Naive B cell (primary cell): ENCODE data around the gene COIL. TPM values are rescaled to one million over a fixed set of nuclear protein-coding genes. Genes with fewer than 3 reads are reported as not detected.

Experiments
- ATAC-seq, 2 donors: fragments of 150-1000 bp; cut with Tn5 transposase; 2 replicates each; pipeline ENCODE4 v1.10.0; 2021; ENCODE audit warnings: low read depth in 2 of 2, mild to moderate bottlenecking in 2 of 2, moderate library complexity in 2 of 2
- DNase-seq: peaks from one replicate; pipeline ENCODE4 v3.0.0; 2022
- H3K27ac Mint-ChIP-seq, 6 donors: one replicate each; pipeline ENCODE4 v1.8.0; 2020 to 2022; ENCODE audit warnings: mild to moderate bottlenecking in 6 of 6, mixed read lengths in 6 of 6, moderate library complexity in 5 of 6, inconsistent platforms in 2 of 6
- H3K27me3 Mint-ChIP-seq, 3 donors: one replicate each; pipeline ENCODE4 v1.8.0; 2021 to 2022; ENCODE audit warnings: mixed read lengths in 3 of 3, mild to moderate bottlenecking in 1 of 3
- H3K36me3 Mint-ChIP-seq, 2 donors: one replicate each; pipeline ENCODE4 v1.8.0; 2020 to 2022; ENCODE audit warnings: mixed read lengths in 2 of 2, inconsistent platforms in 1 of 2, mild to moderate bottlenecking in 1 of 2
- H3K4me1 Mint-ChIP-seq, 3 donors: one replicate each; pipeline ENCODE4 v1.8.0; 2020 to 2022; ENCODE audit warnings: mixed read lengths in 3 of 3, inconsistent platforms in 1 of 3, mild to moderate bottlenecking in 1 of 3, moderate library complexity in 1 of 3
- H3K4me3 Mint-ChIP-seq, 8 donors: one replicate each; pipeline ENCODE4 v1.8.0; 2020 to 2022; ENCODE audit warnings: mild to moderate bottlenecking in 8 of 8, mixed read lengths in 8 of 8, moderate library complexity in 8 of 8, inconsistent platforms in 2 of 8
- H3K9me3 Mint-ChIP-seq, 7 donors: one replicate each; pipeline ENCODE4 v1.8.0; 2020 to 2022; ENCODE audit warnings: mixed read lengths in 7 of 7, mild to moderate bottlenecking in 5 of 7, inconsistent platforms in 2 of 7, moderate library complexity in 1 of 7
- polyA plus RNA-seq, 6 donors: library from polyadenylated mRNA; unstranded; fragments of 300-500 nt; fragmentation: Illumina TruSeq; gene quantifications; one replicate each; pipeline ENCODE4 v1.2.3, GENCODE V29; 2021; ENCODE audit warnings: low read depth in 6 of 6

Gene COIL, protein sequence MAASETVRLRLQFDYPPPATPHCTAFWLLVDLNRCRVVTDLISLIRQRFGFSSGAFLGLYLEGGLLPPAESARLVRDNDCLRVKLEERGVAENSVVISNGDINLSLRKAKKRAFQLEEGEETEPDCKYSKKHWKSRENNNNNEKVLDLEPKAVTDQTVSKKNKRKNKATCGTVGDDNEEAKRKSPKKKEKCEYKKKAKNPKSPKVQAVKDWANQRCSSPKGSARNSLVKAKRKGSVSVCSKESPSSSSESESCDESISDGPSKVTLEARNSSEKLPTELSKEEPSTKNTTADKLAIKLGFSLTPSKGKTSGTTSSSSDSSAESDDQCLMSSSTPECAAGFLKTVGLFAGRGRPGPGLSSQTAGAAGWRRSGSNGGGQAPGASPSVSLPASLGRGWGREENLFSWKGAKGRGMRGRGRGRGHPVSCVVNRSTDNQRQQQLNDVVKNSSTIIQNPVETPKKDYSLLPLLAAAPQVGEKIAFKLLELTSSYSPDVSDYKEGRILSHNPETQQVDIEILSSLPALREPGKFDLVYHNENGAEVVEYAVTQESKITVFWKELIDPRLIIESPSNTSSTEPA
- polyA plus RNA-seq: 10 to 100 TPM; 19.5 to 25.9 (median 22.5) TPM

DNA sequence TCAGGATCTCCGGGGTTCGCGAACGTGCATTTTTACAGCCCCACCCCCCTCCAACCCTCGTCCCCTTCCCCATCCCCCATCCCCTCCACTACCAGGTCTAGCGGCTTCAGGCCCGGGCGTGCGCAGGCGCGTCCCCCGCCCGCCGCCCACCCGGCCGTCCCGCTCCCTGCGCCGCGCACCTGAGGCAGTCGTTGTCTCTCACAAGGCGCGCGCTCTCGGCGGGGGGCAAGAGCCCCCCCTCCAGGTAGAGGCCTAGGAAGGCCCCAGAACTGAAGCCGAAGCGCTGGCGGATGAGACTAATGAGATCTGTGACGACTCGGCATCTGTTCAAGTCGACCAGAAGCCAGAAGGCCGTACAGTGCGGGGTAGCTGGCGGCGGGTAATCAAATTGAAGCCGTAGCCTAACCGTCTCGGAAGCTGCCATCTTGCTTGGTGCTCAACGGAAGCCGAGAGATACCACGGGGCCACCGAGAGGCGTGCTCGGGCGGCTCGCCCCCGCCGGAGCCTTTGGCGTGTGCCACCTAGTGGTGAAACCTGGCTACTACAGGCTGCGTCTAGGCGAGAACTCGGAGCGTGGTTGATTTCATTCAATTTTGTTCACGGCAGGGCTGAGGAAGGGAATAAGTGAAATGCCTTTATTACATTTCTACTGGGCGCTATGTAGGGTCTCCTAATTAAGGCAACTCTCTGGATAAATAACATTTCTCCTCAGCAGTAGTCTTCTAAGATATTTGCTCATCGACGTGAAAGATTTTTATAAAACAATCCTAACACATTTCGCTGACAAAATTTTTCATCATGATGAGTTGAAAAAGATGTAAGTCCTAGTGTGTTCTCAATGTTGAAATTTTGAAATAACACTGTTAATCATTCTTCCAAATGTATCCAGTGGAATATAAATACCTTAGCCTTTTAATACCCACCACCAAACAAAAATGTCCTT is at the start of gene COIL:
Gene COIL, minus strand, starts transcription at position 455 of the 943 bp plus-strand sequence. Its CDS starts 31 bp downstream, at position 424.
- peaks cover 7 to 34% (median 19%) of the 10 kb centered on the region in 3 donors for H3K4me1 Mint-ChIP-seq
- peak; percentile 96 to 98 for ATAC-seq
- peak within 1 kb of the TSS; percentile 49 to 95 (median 86) for H3K27ac Mint-ChIP-seq
- DNase-seq: peak; percentile 92
- H3K27me3 Mint-ChIP-seq: no peaks in the 10 kb centered on the region
- H3K36me3 Mint-ChIP-seq: no peaks in the 10 kb centered on the region
- H3K9me3 Mint-ChIP-seq: no peaks in the 10 kb centered on the region
- peak within 1 kb of the TSS; percentile 78 to 95 (median 89) for H3K4me3 Mint-ChIP-seq

DNA sequence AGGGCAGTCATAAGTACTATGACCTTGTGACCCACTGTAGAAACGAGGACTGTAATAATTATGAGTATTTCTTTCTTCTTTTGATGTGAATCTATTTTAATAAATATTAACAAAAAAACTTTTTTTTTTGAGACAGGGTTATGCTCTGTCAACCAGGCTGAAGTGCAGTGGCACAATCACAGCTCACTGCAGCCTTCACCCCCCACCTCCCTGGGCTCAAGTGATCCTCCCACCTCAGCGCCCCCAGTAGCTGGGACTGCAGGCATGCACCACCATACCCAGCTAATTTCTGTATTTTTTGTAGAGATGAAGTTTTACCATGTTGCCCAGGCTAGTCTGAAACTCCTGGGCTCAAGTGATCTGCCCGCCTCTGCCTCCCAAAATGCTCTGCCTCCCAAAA is 49.6 kb upstream of the COIL start:
- peak overlapping the region in 3 of 6 donors; percentile 4 to 70 (median 12) for H3K27ac Mint-ChIP-seq
- H3K36me3 Mint-ChIP-seq: no peaks in the 10 kb centered on the region
- peak; percentile 27 to 30 for ATAC-seq

DNA sequence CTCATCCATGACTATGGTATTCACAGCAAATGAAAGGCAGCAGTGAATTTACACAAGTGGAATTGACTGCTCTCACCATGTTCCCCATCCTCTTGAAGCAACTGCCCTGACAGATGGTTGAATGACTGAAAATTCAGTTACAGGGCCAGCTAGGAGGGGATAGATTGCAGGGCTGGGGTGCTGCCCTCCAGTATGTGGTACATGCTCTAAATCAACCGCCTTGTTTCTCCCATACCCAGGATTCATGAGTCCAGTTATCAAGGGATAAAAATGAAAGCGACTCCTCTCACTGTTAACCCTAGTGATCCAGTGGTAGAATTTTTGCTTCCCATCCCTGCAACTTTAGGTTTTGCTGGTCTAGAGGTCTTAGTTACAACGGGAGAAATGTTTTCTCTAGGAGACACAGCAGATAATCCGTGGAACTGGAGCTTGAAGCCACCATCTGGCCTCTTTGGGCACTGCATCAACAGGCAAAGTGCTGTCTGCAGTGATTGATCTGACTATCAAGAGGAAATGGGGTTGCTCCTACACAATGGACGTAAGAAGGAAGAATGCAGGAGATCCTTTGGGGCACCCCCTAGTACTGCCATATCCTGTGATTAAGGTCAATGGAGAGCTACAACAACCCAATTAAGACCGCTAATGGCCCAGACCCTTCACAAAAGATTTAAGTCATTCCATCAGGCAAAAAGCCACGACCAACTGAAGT is 49.0 kb upstream of the COIL start:
- H3K9me3 Mint-ChIP-seq: no peaks in the 10 kb centered on the region
- H3K4me1 Mint-ChIP-seq: peaks cover 21 to 42% (median 37%) of the 10 kb centered on the region in 3 donors
- H3K36me3 Mint-ChIP-seq: no peaks in the 10 kb centered on the region
- no peaks in the 10 kb centered on the region for H3K27me3 Mint-ChIP-seq
- peak overlapping the region in 5 of 6 donors; percentile 0 to 70 (median 12) for H3K27ac Mint-ChIP-seq
- peak; percentile 56 to 65 for ATAC-seq
- DNase-seq: peak; percentile 38
- peak overlapping the region; percentile 29 to 87 (median 69) for H3K4me3 Mint-ChIP-seq

More for the DNA sequence above, 49.6 kb upstream of the COIL start:
- Mint-ChIP-seq H3K9me3 (no peaks in the 10 kb centered on the region), H3K4me1 (peaks cover 15 to 36% (median 31%) of the 10 kb centered on the region in 3 donors), H3K27me3 (no peaks in the 10 kb centered on the region), H3K4me3 (peak overlapping the region in 6 of 8 donors; percentile 29 to 82 (median 69))
- no peak for DNase-seq

DNA sequence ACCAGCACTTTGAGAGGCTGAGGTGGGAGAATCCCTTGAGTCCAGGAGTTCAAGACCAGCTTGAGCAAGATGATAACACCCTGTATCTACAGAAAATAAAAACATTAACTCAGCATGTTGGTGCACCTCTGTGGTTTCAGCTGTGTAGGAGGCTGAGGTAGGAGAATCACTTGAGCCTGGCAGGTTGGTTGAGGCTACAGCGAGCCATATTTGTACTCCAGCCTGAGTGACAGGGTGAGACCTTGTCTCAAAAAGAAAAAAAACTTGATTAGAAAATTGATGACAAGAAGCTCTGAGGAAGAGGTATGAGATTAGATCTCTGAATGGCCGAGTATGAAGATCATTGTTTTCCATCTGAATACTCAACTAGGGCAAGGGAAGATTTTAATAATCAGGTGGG is 48.1 kb upstream of the COIL start:
- ATAC-seq (no peak), DNase-seq (no peak)
- Mint-ChIP-seq H3K9me3 (no peaks in the 10 kb centered on the region), H3K4me1 (peaks cover 27 to 51% (median 43%) of the 10 kb centered on the region in 3 donors), H3K36me3 (no peaks in the 10 kb centered on the region), H3K4me3 (no peak overlapping the region), H3K27ac (peak overlapping the region in 3 of 6 donors; percentile 63 to 84 (median 79)), H3K27me3 (no peaks in the 10 kb centered on the region)

DNA sequence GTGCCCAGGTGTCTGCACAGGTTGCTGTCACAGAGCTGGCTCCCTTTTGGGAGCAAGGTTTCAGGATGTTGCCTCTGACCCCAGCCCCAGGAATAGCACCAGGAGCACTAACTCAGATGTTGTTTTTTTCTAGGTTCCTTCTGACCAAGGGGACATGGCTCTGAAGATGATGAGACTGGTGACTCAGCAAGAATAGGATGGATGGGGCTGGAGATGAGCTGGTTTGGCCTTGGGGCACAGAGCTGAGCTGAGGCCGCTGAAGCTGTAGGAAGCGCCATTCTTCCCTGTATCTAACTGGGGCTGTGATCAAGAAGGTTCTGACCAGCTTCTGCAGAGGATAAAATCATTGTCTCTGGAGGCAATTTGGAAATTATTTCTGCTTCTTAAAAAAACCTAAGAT is 45.2 kb upstream of the COIL start:
- peaks cover 11 to 13% of the 10 kb centered on the region in 2 donors for H3K36me3 Mint-ChIP-seq
- ATAC-seq (no peak), DNase-seq (no peak)
- H3K27me3 Mint-ChIP-seq: no peaks in the 10 kb centered on the region
- H3K9me3 Mint-ChIP-seq: no peaks in the 10 kb centered on the region
- peak overlapping the region in 5 of 6 donors; percentile 61 to 98 (median 95) for H3K27ac Mint-ChIP-seq
- peaks cover 40 to 74% (median 57%) of the 10 kb centered on the region in 3 donors for H3K4me1 Mint-ChIP-seq
- peak overlapping the region in 2 of 8 donors; percentile 67 to 82 for H3K4me3 Mint-ChIP-seq

DNA sequence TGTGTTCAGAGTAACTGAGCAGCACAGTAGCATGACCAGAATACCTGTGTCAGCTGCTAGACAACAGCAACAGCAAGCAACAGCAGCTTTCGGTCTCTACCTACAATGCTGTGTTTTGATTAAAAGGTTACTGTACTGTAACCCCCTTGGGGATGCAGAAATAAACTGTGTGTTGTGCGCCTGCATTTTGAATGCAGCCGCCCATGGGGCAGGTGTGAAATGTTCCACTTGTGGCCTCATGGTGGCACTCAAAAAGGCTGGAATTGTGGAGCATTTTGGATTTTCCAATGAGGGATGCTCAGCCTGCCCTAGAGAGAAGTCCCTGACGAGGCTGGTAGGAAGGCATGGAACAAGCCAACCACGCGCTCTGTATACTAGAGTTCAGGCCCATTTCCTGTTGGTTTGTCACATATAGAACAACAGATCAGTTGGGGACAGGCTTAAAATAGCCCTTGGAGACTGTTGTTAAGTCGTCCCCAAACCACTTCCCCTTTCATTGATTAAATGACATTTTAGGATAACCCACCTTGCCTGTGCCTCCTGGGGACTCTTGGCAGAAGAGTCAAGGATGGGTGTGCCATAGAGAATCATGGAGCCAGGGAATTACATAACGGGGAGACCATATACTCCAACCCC is 44.2 kb upstream of the COIL start:
- no peaks in the 10 kb centered on the region for H3K27me3 Mint-ChIP-seq
- peak overlapping the region; percentile 90 to 98 (median 96) for H3K27ac Mint-ChIP-seq
- ATAC-seq (peak; percentile 81 to 83), DNase-seq (peak; percentile 68)
- H3K4me1 Mint-ChIP-seq: peaks cover 37 to 72% (median 49%) of the 10 kb centered on the region in 3 donors
- peaks cover 13 to 17% of the 10 kb centered on the region in 2 donors for H3K36me3 Mint-ChIP-seq
- H3K9me3 Mint-ChIP-seq: no peaks in the 10 kb centered on the region
- peak overlapping the region; percentile 28 to 87 (median 74) for H3K4me3 Mint-ChIP-seq

DNA sequence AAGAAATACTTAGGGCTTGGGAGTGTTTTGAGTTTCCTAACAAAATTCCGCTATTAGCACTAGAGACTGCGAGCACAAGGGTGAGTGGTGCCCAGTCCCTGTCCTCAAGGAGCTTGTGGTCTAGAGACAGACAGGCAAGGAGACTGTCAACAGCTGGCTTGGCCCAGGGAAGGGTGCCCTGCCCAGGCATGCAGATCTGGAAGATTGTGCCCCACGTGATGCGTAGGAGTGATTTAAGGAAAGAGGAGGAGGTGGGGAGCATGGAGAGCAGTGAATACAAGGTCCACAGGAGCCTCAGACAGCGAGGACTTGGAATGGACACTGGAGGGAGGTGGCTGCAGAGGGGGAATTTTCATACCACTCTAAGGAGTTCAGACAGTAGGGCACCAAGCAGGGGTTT is 42.1 kb upstream of the COIL start:
- Mint-ChIP-seq H3K27me3 (no peaks in the 10 kb centered on the region), H3K9me3 (no peaks in the 10 kb centered on the region), H3K36me3 (peaks cover 21% of the 10 kb centered on the region in 2 donors), H3K4me1 (peaks cover 31 to 52% (median 34%) of the 10 kb centered on the region in 3 donors), H3K4me3 (peak overlapping the region; percentile 6 to 87 (median 70)), H3K27ac (peak overlapping the region; percentile 80 to 98 (median 96))
- no peak for DNase-seq
- no peak for ATAC-seq

DNA sequence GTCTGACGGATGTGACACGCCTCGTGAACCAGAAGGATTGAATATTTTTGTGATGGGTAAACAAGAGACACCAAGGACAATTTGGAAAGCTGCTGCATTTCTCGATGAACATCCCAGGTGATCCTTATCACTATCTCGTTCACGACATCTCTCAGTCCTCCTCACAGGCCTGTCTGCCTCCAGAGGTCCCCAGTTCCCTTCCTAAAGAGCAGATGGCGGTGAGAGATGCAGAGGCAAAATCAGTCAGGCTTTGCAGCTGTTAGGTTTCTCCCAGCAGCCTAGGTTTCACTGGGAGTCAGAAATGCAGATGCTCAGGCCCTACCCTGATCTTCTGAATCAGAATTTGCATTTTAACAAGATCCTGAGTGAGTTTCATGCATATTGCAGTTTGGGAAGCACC is 40.7 kb upstream of the COIL start:
- no peak for ATAC-seq

DNA sequence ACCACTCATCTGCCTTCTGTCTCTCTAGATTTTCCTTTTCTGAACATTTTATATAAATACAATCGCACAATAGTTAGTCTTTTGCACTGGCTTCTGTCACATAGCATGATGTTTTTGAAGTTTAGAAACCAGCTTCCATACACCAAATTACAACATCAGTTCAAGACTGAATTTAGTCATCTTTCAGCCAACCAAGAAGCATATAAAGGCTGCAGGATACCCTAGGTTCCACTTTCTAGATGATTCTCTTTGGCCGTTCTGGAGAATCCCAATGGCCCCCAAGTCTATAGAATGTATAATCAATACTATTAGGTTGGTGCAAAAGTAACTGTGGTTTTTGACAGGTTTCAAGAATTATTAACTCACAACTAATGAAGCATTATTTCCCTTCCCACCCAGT is 36.5 kb upstream of the COIL start:
- Mint-ChIP-seq H3K9me3 (no peaks in the 10 kb centered on the region), H3K27me3 (no peaks in the 10 kb centered on the region), H3K36me3 (peaks cover 11 to 19% of the 10 kb centered on the region in 2 donors), H3K4me1 (peaks cover 0 to 13% (median 6%) of the 10 kb centered on the region in 3 donors), H3K27ac (peak overlapping the region in 1 of 6 donors; percentile 61), H3K4me3 (no peak overlapping the region)
- ATAC-seq (no peak), DNase-seq (no peak)

More for the DNA sequence above, 40.7 kb upstream of the COIL start:
- H3K4me1 Mint-ChIP-seq: peaks cover 31 to 52% (median 34%) of the 10 kb centered on the region in 3 donors
- peak overlapping the region in 1 of 8 donors; percentile 44 for H3K4me3 Mint-ChIP-seq
- DNase-seq: no peak
- H3K9me3 Mint-ChIP-seq: no peaks in the 10 kb centered on the region
- H3K27ac Mint-ChIP-seq: peak overlapping the region in 2 of 6 donors; percentile 33 to 47
- H3K36me3 Mint-ChIP-seq: peaks cover 21 to 32% of the 10 kb centered on the region in 2 donors
- H3K27me3 Mint-ChIP-seq: no peaks in the 10 kb centered on the region

DNA sequence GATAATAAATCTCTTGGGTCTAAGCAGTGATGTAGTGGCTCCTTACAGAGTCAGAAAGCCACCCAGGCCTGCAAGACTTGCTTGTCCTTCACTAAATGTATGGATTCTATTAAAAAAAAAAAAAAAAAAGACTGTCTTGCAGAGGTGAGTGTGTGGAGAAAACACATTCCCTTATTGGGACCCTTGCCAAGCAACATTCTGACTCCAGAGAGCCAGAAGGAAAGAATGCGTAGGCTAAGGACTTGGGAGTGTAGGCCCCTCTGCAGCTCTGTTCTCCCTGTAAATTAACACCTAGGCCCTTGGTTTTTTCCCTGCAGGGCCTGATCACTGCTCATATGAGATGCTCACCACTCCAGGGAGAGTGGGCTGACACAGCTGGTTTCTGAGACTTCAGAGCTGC is 34.9 kb upstream of the COIL start:
- DNase-seq (no peak), ATAC-seq (no peak)
- H3K27ac Mint-ChIP-seq: no peak overlapping the region
- H3K4me3 Mint-ChIP-seq: no peak overlapping the region
- H3K9me3 Mint-ChIP-seq: no peaks in the 10 kb centered on the region
- no peaks in the 10 kb centered on the region for H3K27me3 Mint-ChIP-seq
- peaks cover 0 to 7% (median 3%) of the 10 kb centered on the region in 3 donors for H3K4me1 Mint-ChIP-seq
- peaks cover 8 to 29% of the 10 kb centered on the region in 2 donors for H3K36me3 Mint-ChIP-seq

DNA sequence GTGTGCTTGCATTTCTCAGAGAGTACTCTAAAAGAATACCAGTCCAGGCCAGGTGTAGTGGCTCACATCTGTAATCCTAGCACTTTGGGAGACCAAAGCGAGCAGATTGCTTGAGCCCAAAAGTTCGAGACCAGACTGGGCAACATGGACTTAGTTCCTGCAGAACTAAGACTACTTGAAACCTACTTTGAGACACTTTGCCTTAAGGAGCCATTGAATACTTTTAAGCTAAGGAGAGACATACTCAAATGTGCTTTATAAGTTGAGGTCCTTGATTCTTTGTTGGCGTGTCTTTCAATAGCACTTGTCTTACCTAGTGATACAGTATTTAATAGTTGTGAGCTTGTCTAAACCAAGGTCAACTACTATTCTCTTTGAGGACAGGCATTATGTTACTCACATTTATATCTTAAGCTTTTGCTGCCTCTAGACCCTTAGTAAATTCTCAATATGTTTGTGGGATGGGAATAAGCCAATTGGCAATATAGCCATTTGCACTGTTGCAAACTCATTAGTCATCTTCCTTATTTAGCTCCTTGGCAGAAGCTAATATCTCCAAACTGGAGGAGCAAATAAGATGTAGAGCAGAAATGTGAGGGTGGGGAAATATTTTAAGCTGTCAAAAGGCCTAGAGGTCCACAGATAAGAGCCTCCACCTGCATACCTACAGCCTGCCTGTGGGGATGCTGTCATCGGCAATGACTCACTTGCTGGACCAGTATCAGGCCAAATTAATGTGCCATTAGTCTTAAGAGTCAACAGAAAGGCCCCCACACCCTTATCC is 33.4 kb upstream of the COIL start:
- DNase-seq (no peak), ATAC-seq (no peak)
- Mint-ChIP-seq H3K9me3 (no peaks in the 10 kb centered on the region), H3K4me3 (no peak overlapping the region), H3K36me3 (peaks cover 11 to 30% of the 10 kb centered on the region in 2 donors), H3K27me3 (no peaks in the 10 kb centered on the region), H3K27ac (peak overlapping the region in 1 of 6 donors; percentile 50), H3K4me1 (peaks cover 0 to 6% (median 0%) of the 10 kb centered on the region in 3 donors)
